NT2/D1 (cell line): Measurements from ENCODE around the gene SLC37A1.

Experiments used
- SUZ12 ChIP-seq: IDR thresholded peaks from 2 replicates; pipeline ENCODE4 v1.6.1; 2011; ENCODE audit not compliant: insufficient read length, insufficient read depth; ENCODE audit errors: extremely low read depth
- YY1 ChIP-seq: IDR thresholded peaks from 2 replicates; pipeline ENCODE4 v1.6.1; 2011; ENCODE audit not compliant: insufficient read length, insufficient read depth
- ZNF274 ChIP-seq: IDR thresholded peaks from 2 replicates; pipeline ENCODE4 v1.6.1; 2011; ENCODE audit warnings: mild to moderate bottlenecking, low read depth, low read length

DNA sequence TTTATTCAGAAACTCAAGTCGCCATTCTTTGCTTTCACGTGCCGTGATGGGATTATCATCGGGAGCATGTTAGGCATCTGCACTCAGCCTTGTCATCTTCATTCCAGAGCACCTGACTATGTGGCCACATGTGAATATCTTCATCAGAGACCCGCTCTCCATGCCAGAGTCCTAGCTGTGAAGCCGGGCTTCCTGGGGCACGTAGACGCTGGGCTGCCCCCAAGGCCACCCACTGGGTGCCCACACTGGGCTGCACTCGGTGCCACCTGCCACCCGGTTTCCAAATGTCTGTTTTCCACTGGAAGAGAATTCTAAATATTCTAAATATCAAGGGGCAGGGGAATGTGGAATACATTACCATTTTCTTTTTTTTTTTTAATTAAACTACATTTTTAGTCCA is 43.8 kb downstream of the SLC37A1 start:
- no peak for TF ChIP-seq ZNF274
- no peak for TF ChIP-seq YY1
- TF ChIP-seq SUZ12: no peak
